Psoas muscle (tissue), 8 donors: ENCODE results near the gene SLC23A2. TPM values are rescaled to one million over a fixed set of nuclear protein-coding genes. Genes with fewer than 3 reads are reported as not detected.

Source experiments
- ATAC-seq, 4 donors: fragments of 200-7000 bp; cut with Tn5 transposase; one replicate each; pipeline ENCODE4 v1.9.1; 2020; ENCODE audit warnings: moderate library complexity in 3 of 4, mild to moderate bottlenecking in 2 of 4
- DNase-seq, 2 donors: peaks; one replicate each; pipeline ENCODE4 v3.0.0-alpha.2; 2020
- H3K27ac ChIP-seq: fragments of 200-600 bp; one replicate; pipeline ENCODE4 v1.8.0; 2022
- H3K27me3 ChIP-seq, 3 donors: fragments of 200-600 bp in 1 of 3; one replicate each; pipeline versions ENCODE4 v1.6.1 to v1.8.0; 2013 to 2022; ENCODE audit warnings: low read length in 2 of 3, mild to moderate bottlenecking in 2 of 3, moderate library complexity in 1 of 3; ENCODE audit not compliant: insufficient read depth in 3 of 3
- H3K36me3 ChIP-seq, 2 donors: fragments of 200-600 bp in 1 of 2; one replicate each; pipeline versions ENCODE4 v1.6.1 to v1.8.0; 2013 to 2022; ENCODE audit warnings: low read depth in 1 of 2, mild to moderate bottlenecking in 1 of 2, moderate library complexity in 1 of 2; ENCODE audit not compliant: insufficient read depth in 1 of 2
- H3K4me1 ChIP-seq: fragments of 200-600 bp; one replicate; pipeline ENCODE4 v1.8.0; 2022
- H3K4me3 ChIP-seq: fragments of 200-600 bp; one replicate; pipeline ENCODE4 v1.8.0; 2022; ENCODE audit warnings: mild to moderate bottlenecking
- H3K9me3 ChIP-seq: fragments of 200-600 bp; one replicate; pipeline ENCODE4 v1.8.0; 2022
- CTCF ChIP-seq: fragments of 200-600 bp; IDR thresholded peaks from one replicate; pipeline ENCODE4 v1.8.0; 2022; ENCODE audit warnings: antibody characterized with exemption
- WGBS, 3 donors: extraction: QIAGEN DNeasy Blood & Tissue Kit; methylation state at CpG; one replicate each; pipeline versions ENCODE4 v1.1.6 to v1.1.7; 2013; 5-methylcytosine and 5-hydroxymethylcytosine counted together
- intact Hi-C, 2 donors: fragments of 100-400 bp; cut with DNase I; formaldehyde crosslinking; loops; one replicate each; pipeline versions ENCODE4 v1.11.0 to v1.14.2; 2022
- polyA plus RNA-seq, 3 donors: library from polyadenylated mRNA; stranded (reverse); fragments of 200-250 nt; gene quantifications; one replicate each; pipeline ENCODE4 v1.2.3, GENCODE V29; 2013
- total RNA-seq, 4 donors: library from RNA; stranded (reverse); fragmentation: NEBNext Ultra II Directional in 2 of 4; extraction: Animal tissue kit (Norgen Biotek cat#: 25700) in 2 of 4; gene quantifications; one replicate each; pipeline versions ENCODE4 v1.2.1 to v1.2.4, GENCODE V29; 2021 to 2023
- donor health status: healthy with polysubstance abuse.
- donor health status: DM: no; HTN: no; CAD: no; lungs with moderate emphysema.
- donor health status: Bipolar disorder and iron deficiency.
- donor health status: healthy.
- donor health status: DM: yes; HTN: yes; CAD: no.
- donor health status: DM: no; HTN: no; CAD: no.
- donor health status: DM: no; HTN: no; CAD: no.
- donor health status: DM: yes; HTN: yes; CAD: no.

SLC23A2 gene
- total and polyA plus RNA-seq, 7 donors: 0.87 to 4.9 (median 3.4) TPM

- 16 to 19% (median 17%) methylated on average over 16 of the region's 16 CpGs for whole genome bisulfite sequencing, 3 donors
- Histone ChIP-seq H3K27ac (no peak overlapping the region), H3K4me3 (no peak overlapping the region), H3K36me3 (no peaks in the 10 kb centered on the region), H3K9me3 (no peaks in the 10 kb centered on the region), H3K4me1 (no peaks in the 10 kb centered on the region), H3K27me3 (peaks cover 0 to 12% (median 0%) of the 10 kb centered on the region in 3 donors)
- DNase-seq (peak; percentile 47 to 75), ATAC-seq (peak; percentile 23 to 66 (median 60))
- intact Hi-C loops: no loop called here
- TF ChIP-seq CTCF: no peak
Observed at GRCh38 chr20:4835244-4836177, 165.8 kb downstream of the SLC23A2 start.

GRCh38 chr20:4833074-4833728, 168.1 kb downstream of the SLC23A2 start:
- no peak overlapping the region for H3K4me3 ChIP-seq
- no peak for TF ChIP-seq CTCF
- ATAC-seq: no peak
- DNase-seq: no peak
- peaks cover 0 to 12% (median 0%) of the 10 kb centered on the region in 3 donors for H3K27me3 ChIP-seq
- WGBS, 3 donors: 42 to 51% (median 43%) methylated on average over 6 of the region's 6 CpGs
- no peaks in the 10 kb centered on the region for H3K9me3 ChIP-seq
- H3K27ac ChIP-seq: no peak overlapping the region
- H3K4me1 ChIP-seq: no peaks in the 10 kb centered on the region
- no peaks in the 10 kb centered on the region for H3K36me3 ChIP-seq
- intact Hi-C loops: no loop called here

- no peak overlapping the region for H3K4me3 ChIP-seq
- H3K36me3 ChIP-seq: no peaks in the 10 kb centered on the region
- intact Hi-C loops: no loop called here
- WGBS, 3 donors: 93 to 98% (median 96%) methylated on average over 2 of the region's 2 CpGs
- no peak for DNase-seq
- no peak overlapping the region for H3K27ac ChIP-seq
- H3K9me3 ChIP-seq: no peaks in the 10 kb centered on the region
- no peak for TF ChIP-seq CTCF
- peaks cover 0 to 12% (median 0%) of the 10 kb centered on the region in 3 donors for H3K27me3 ChIP-seq
- ATAC-seq: no peak
- H3K4me1 ChIP-seq: no peaks in the 10 kb centered on the region
Observed at GRCh38 chr20:4832469-4832868, 168.8 kb downstream of the SLC23A2 start.

- H3K36me3 ChIP-seq: no peaks in the 10 kb centered on the region
- 30 to 45% (median 37%) methylated on average over 2 of the region's 2 CpGs for WGBS, 3 donors
- no peaks in the 10 kb centered on the region for H3K9me3 ChIP-seq
- intact Hi-C loops: no loop called here
- no peak overlapping the region for H3K27ac ChIP-seq
- no peaks in the 10 kb centered on the region for H3K4me1 ChIP-seq
- ATAC-seq (no peak), DNase-seq (no peak)
- peaks cover 0 to 4% (median 0%) of the 10 kb centered on the region in 3 donors for H3K27me3 ChIP-seq
- no peak for TF ChIP-seq CTCF
- no peak overlapping the region for H3K4me3 ChIP-seq
Observed at GRCh38 chr20:4830696-4831095, 170.6 kb downstream of the SLC23A2 start.
